OCI-LY7 (cell line): ENCODE results near the gene CKLF. TPM values are rescaled to one million over a fixed set of nuclear protein-coding genes. Genes with fewer than 3 reads are reported as not detected.

ENCODE experiments used
- BruUV-seq: library from RNA; stranded (reverse); fragments of 400-500 nt; replicated peaks from 2 replicates; lab custom pipeline; 2021; lab: Mats Ljungman, UMichigan
- CTCF ChIA-PET: fragments of 300-600 bp; sonication (Branson Sonifier 250); formaldehyde crosslinking; loops from one replicate; lab custom pipeline; 2022; ENCODE audit warnings: antibody characterized with exemption; ENCODE audit not compliant: unreplicated experiment; lab: Charles Lee
- POLR2A ChIA-PET: fragments of 300-600 bp; sonication (Branson Sonifier 250); formaldehyde crosslinking; loops from one replicate; lab custom pipeline; 2022; ENCODE audit warnings: antibody characterized with exemption; lab: Charles Lee
- DNase-seq: peaks from one replicate; pipeline ENCODE4 v3.0.0-alpha.2; 2015; ENCODE audit warnings: low spot score
- H2AFZ ChIP-seq: fragments of 200-600 bp; sonication (generic), shearing (Covaris generic); 2 replicates; pipeline ENCODE4 v1.6.1; 2014; ENCODE audit warnings: mild to moderate bottlenecking, antibody characterized with exemption, low read length, moderate library complexity
- H3K27ac ChIP-seq: fragments of 200-600 bp; sonication (generic); 2 replicates; pipeline ENCODE4 v1.5.1; 2014; ENCODE audit warnings: mixed run types, low read depth, mild to moderate bottlenecking, moderate library complexity, low read length, inconsistent platforms; ENCODE audit not compliant: poor library complexity, severe bottlenecking
- H3K36me3 ChIP-seq: fragments of 200-600 bp; sonication (generic); 2 replicates; pipeline ENCODE4 v1.6.1; 2014; ENCODE audit warnings: mild to moderate bottlenecking, antibody characterized with exemption, low read length, moderate library complexity, mixed read lengths; ENCODE audit not compliant: insufficient read depth
- H3K4me1 ChIP-seq: fragments of 200-600 bp; sonication (generic); 2 replicates; pipeline ENCODE4 v1.5.1; 2014; ENCODE audit warnings: mild to moderate bottlenecking, low read length; ENCODE audit not compliant: insufficient read depth, poor library complexity, severe bottlenecking
- H3K4me2 ChIP-seq: fragments of 200-600 bp; sonication (generic); 2 replicates; pipeline ENCODE4 v1.6.1; 2014; ENCODE audit warnings: mild to moderate bottlenecking, low read length
- H3K4me3 ChIP-seq: fragments of 200-600 bp; sonication (generic); 2 replicates; pipeline ENCODE4 v1.5.1; 2014; ENCODE audit warnings: mild to moderate bottlenecking, low read depth, low read length; ENCODE audit not compliant: poor library complexity, severe bottlenecking
- H3K79me2 ChIP-seq: fragments of 200-600 bp; sonication (generic); 2 replicates; pipeline ENCODE4 v1.6.1; 2016; ENCODE audit warnings: low read depth, mild to moderate bottlenecking, low read length, moderate library complexity, mixed read lengths; ENCODE audit not compliant: insufficient read depth
- H3K9me2 ChIP-seq: fragments of 200-600 bp; sonication (generic); 2 replicates; pipeline ENCODE4 v1.6.1; 2016; ENCODE audit warnings: mild to moderate bottlenecking, low read length, mixed read lengths; ENCODE audit not compliant: insufficient read depth
- H3K9me3 ChIP-seq: fragments of 200-600 bp; sonication (generic); 2 replicates; pipeline ENCODE4 v1.6.1; 2014; ENCODE audit warnings: mild to moderate bottlenecking, mixed run types, low read length, mixed read lengths
- H4K20me1 ChIP-seq: fragments of 200-600 bp; sonication (generic); 2 replicates; pipeline ENCODE4 v1.6.1; 2014; ENCODE audit warnings: mild to moderate bottlenecking, antibody characterized with exemption, low read length, moderate library complexity, mixed read lengths; ENCODE audit not compliant: insufficient read depth
- EZH2phosphoT487 ChIP-seq: fragments of 200-600 bp; sonication (generic); IDR thresholded peaks from 2 replicates; pipeline ENCODE4 v1.6.1; 2018; ENCODE audit warnings: low read depth, borderline replicate concordance, mild to moderate bottlenecking, mixed run types, antibody characterized with exemption, low read length, moderate library complexity, mixed read lengths
- intact Hi-C: fragments of 100-400 bp; cut with micrococcal nuclease; formaldehyde crosslinking; loops from one replicate; pipeline ENCODE4 v1.10.0; 2022; ENCODE audit not compliant: unreplicated experiment
- total RNA-seq, 2 experiments: library from RNA; depleted of rRNA in 1 of 2; stranded (reverse); fragments of >200 nt in 1 of 2; shearing (Covaris generic) in 1 of 2; gene quantifications; 2 replicates each; pipeline ENCODE4 v1.2.3, GENCODE V29; 2014 to 2022
- TF ChIP-seq, protein P1 (sequence below): fragments of 200-600 bp; sonication (generic); conservative IDR thresholded peaks from 2 replicates; pipeline ENCODE4 v1.5.1; 2014; ENCODE audit warnings: mild to moderate bottlenecking, antibody characterized with exemption, low read length, moderate library complexity, mixed read lengths

The CKLF gene
- total RNA-seq, 2 experiments from 2014 or later, result 56.6 to 98.7 TPM

GRCh38 chr16:66598111-66598510, 45.7 kb downstream of the CKLF start:
- intact Hi-C loops, result no loop called here
- no peak for DNase-seq
- H3K9me3 ChIP-seq, result peaks cover 15% of the 10 kb centered on the region; the same call in 1 of the 2 replicates
- H3K4me3 ChIP-seq, result no peak overlapping the region
- H3K4me2 ChIP-seq, result no peak overlapping the region
- H4K20me1 ChIP-seq, result no peaks in the 10 kb centered on the region
- no TSS peak for BruUV-seq
- TF ChIP-seq EZH2phosphoT487, result no peak
- TF ChIP-seq, protein P1, sequence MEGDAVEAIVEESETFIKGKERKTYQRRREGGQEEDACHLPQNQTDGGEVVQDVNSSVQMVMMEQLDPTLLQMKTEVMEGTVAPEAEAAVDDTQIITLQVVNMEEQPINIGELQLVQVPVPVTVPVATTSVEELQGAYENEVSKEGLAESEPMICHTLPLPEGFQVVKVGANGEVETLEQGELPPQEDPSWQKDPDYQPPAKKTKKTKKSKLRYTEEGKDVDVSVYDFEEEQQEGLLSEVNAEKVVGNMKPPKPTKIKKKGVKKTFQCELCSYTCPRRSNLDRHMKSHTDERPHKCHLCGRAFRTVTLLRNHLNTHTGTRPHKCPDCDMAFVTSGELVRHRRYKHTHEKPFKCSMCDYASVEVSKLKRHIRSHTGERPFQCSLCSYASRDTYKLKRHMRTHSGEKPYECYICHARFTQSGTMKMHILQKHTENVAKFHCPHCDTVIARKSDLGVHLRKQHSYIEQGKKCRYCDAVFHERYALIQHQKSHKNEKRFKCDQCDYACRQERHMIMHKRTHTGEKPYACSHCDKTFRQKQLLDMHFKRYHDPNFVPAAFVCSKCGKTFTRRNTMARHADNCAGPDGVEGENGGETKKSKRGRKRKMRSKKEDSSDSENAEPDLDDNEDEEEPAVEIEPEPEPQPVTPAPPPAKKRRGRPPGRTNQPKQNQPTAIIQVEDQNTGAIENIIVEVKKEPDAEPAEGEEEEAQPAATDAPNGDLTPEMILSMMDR, result no peak
- ChIA-PET POLR2A (interaction anchor here (0.7 to 0.9 kb wide), 2 partner anchors 8 to 121 kb away, joined by 3 read pairs; no protein-coding TSS in a partner anchor), CTCF (no interaction called here)
- no peak overlapping the region for H2AFZ ChIP-seq
- H3K9me2 ChIP-seq, result no peaks in the 10 kb centered on the region
- no peak overlapping the region for H3K27ac ChIP-seq
- H3K79me2 ChIP-seq, result no peaks in the 10 kb centered on the region
- H3K36me3 ChIP-seq, result no peaks in the 10 kb centered on the region
- peaks cover 8% of the 10 kb centered on the region for H3K4me1 ChIP-seq

DNA sequence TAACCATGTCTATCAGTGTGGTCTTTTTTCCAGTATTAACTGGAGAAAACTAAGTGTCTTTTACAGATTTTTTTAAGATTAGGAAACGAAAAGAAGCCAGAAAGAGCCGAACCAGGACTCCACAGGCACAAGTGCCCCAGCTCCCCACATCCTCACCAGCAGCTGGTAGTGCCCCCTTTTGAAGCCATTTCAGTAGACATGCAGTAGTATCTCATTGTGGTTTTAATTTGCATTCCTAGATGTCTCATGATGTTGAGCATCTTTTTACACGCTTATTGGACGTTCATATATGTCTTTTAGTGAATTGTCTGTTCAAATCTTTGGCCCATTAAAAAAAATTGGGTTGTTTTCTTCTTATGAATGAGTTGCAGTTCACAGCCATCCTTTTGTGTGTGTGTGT, 47.4 kb downstream of the CKLF start:
- intact Hi-C loops, result loop anchor here (5.0 kb wide), 1 partner anchor 47 kb away; the partner anchor contains the start of genes CKLF and TK2
- CTCF ChIA-PET, result no interaction called here
- POLR2A ChIA-PET, result no interaction called here

DNA sequence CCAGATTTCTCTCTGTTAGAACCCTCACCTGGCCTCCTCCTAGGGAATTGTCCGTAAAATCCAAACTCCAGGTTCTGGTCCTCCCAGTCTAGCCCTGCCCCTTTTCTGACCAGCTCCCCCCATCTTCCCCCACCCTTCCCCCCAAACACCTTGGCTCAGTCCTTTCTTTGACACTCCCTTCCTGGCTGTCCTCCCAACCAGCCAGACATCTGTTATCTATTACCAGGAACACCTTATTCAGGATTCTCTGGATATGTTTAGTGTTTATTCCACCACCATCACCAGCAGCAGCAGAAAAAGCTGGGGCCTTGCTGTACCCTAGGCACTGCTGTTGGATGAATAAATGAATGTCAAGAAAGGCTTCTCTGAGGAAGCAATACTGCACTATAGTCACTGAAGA, 48.1 kb downstream of the CKLF start:
- no peaks in the 10 kb centered on the region for H3K9me2 ChIP-seq
- no peak overlapping the region for H2AFZ ChIP-seq
- no peaks in the 10 kb centered on the region for H4K20me1 ChIP-seq
- no peak for DNase-seq
- ChIA-PET POLR2A (no interaction called here), CTCF (no interaction called here)
- no peak overlapping the region for H3K27ac ChIP-seq
- intact Hi-C loops, result loop anchor here (5.0 kb wide), 1 partner anchor 48 kb away; the partner anchor contains the start of genes CKLF and TK2
- H3K4me2 ChIP-seq, result no peak overlapping the region
- no peaks in the 10 kb centered on the region for H3K79me2 ChIP-seq
- H3K4me3 ChIP-seq, result no peak overlapping the region
- no peaks in the 10 kb centered on the region for H3K36me3 ChIP-seq
- H3K4me1 ChIP-seq, result peaks cover 20% of the 10 kb centered on the region
- TF ChIP-seq, protein P1, result no peak
- TF ChIP-seq EZH2phosphoT487, result no peak
- no TSS peak for BruUV-seq
- peaks cover 15% of the 10 kb centered on the region; the same call in 1 of the 2 replicates for H3K9me3 ChIP-seq

More for the DNA sequence above, 47.4 kb downstream of the CKLF start:
- no peak overlapping the region for H2AFZ ChIP-seq
- TF ChIP-seq, protein P1, result no peak
- TF ChIP-seq EZH2phosphoT487, result no peak
- H4K20me1 ChIP-seq, result no peaks in the 10 kb centered on the region
- DNase-seq, result no peak
- no peaks in the 10 kb centered on the region for H3K36me3 ChIP-seq
- no peak overlapping the region for H3K27ac ChIP-seq
- H3K9me3 ChIP-seq, result peaks cover 15% of the 10 kb centered on the region; the same call in 1 of the 2 replicates
- no TSS peak for BruUV-seq
- no peaks in the 10 kb centered on the region for H3K79me2 ChIP-seq
- no peaks in the 10 kb centered on the region for H3K9me2 ChIP-seq
- H3K4me3 ChIP-seq, result no peak overlapping the region
- peaks cover 19% of the 10 kb centered on the region for H3K4me1 ChIP-seq
- no peak overlapping the region for H3K4me2 ChIP-seq
